A549 treated with CpdA at 1 μM for 4 hours (cell line): ENCODE data around the gene PIM1. TPM values are rescaled to one million over a fixed set of nuclear protein-coding genes. Genes with fewer than 3 reads are reported as not detected.

Source experiments
- total RNA-seq: library from RNA; stranded (reverse); fragments of 200-300 nt; extraction: Qiagen RNA extraction; gene quantifications from 5 replicates; pipeline ENCODE4 v1.2.3, GENCODE V29; 2022; ENCODE audit warnings: low read depth

PIM1 gene
- total RNA-seq = 13.9 to 20.7 TPM (median 20.5 TPM) in 5 replicates

GRCh38 chr6:37169496-37170272 lies at the start of gene PIM1:
TSS of gene PIM1 (plus strand) at chr6:37170152. CDS start at chr6:37170576, 424 bp downstream.

Other genes starting within 250 kb of the PIM1 start
- gene PI16, start 215.4 kb upstream of the PIM1 start, total RNA-seq = not detected in 5 replicates
- 112 to 139 TPM (median 133 TPM) in 5 replicates for gene MTCH1, start 184.0 kb upstream of the PIM1 start, total RNA-seq
- not detected in 5 replicates for gene FGD2, start 164.5 kb upstream of the PIM1 start, total RNA-seq
- 6.0 to 7.1 TPM (median 6.8 TPM) in 5 replicates for gene TBC1D22B, start 87.6 kb downstream of the PIM1 start, total RNA-seq
- gene TMEM217, start 88.0 kb downstream of the PIM1 start, total RNA-seq = 0.38 to 1.2 TPM (median 0.99 TPM) in 5 replicates
- gene RNF8, start 183.8 kb downstream of the PIM1 start, total RNA-seq = 21.7 to 25.3 TPM (median 22.9 TPM) in 5 replicates